H1 (cell line): ENCODE data around the gene COX7A1. TPM values are rescaled to one million over a fixed set of nuclear protein-coding genes. Genes with fewer than 3 reads are reported as not detected.

ENCODE experiments used
- CTCF ChIA-PET: fragments of 300-600 bp; sonication (Branson Sonifier 250); formaldehyde crosslinking; loops from one replicate; lab custom pipeline; 2021; ENCODE audit not compliant: partially characterized antibody; lab: Charles Lee
- POLR2A ChIA-PET: fragments of 300-600 bp; sonication (Branson Sonifier 250); formaldehyde crosslinking; loops from one replicate; lab custom pipeline; 2021; ENCODE audit warnings: inconsistent platforms; ENCODE audit not compliant: partially characterized antibody; lab: Charles Lee
- DNase-seq, 2 experiments: peaks; one replicate each; pipeline versions ENCODE4 v3.0.0 to v3.0.0-alpha.2; 2010 to 2022; ENCODE audit warnings: low spot score in 2 of 2, low read depth in 1 of 2, mixed read lengths in 1 of 2
- FAIRE-seq: peaks from 2 replicates; lab custom pipeline; 2011; peaks lifted over from hg19 to GRCh38; lab: Jason Lieb, UNC
- H2AFZ ChIP-seq: 2 replicates; pipeline ENCODE4 v1.8.1; 2012; ENCODE audit warnings: low read length, inconsistent platforms
- H2AK5ac ChIP-seq: 2 replicates; pipeline ENCODE4 v1.6.1; 2013; ENCODE audit warnings: low read depth, low read length
- H2BK120ac ChIP-seq: replicated peaks from 2 replicates; pipeline ENCODE3; 2013; ENCODE audit warnings: low read depth, low read length, inconsistent platforms
- H2BK12ac ChIP-seq: 2 replicates; pipeline ENCODE4 v1.6.1; 2013; ENCODE audit warnings: low read depth, low read length
- H2BK15ac ChIP-seq: 2 replicates; pipeline ENCODE4 v1.6.1; 2013; ENCODE audit warnings: low read length
- H2BK20ac ChIP-seq: 2 replicates; pipeline ENCODE4 v1.6.1; 2013; ENCODE audit warnings: low read length
- H2BK5ac ChIP-seq: 2 replicates; pipeline ENCODE4 v1.6.1; 2013; ENCODE audit warnings: low read depth, low read length
- H3K14ac ChIP-seq: 2 replicates; pipeline ENCODE4 v1.6.1; 2013; ENCODE audit warnings: inconsistent platforms; ENCODE audit not compliant: insufficient read length
- H3K18ac ChIP-seq: 2 replicates; pipeline ENCODE4 v1.6.1; 2013; ENCODE audit warnings: low read length; ENCODE audit errors: extremely low read depth
- H3K23ac ChIP-seq: 2 replicates; pipeline ENCODE4 v1.6.1; 2013; ENCODE audit warnings: inconsistent platforms; ENCODE audit not compliant: insufficient read length
- H3K23me2 ChIP-seq: 2 replicates; pipeline ENCODE4 v1.6.1; 2013; ENCODE audit warnings: low read depth, low read length
- H3K27ac ChIP-seq: 2 replicates; pipeline ENCODE4 v1.6.1; 2011; ENCODE audit warnings: low read depth, low read length, inconsistent platforms
- H3K27me3 ChIP-seq, 4 experiments: replicated peaks in 1 of 4; 1 replicate in 1 of 4; 2 replicates in 3 of 4; pipeline versions ENCODE4 v1.6.1 to v1.8.1; 2011 to 2013; ENCODE audit warnings: low read length in 3 of 4, mild to moderate bottlenecking in 3 of 4, inconsistent platforms in 2 of 4, mixed read lengths in 2 of 4, moderate library complexity in 1 of 4; ENCODE audit not compliant: control insufficient read depth in 3 of 4, insufficient read depth in 3 of 4; ENCODE audit errors: extremely low read depth in 1 of 4
- H3K36me3 ChIP-seq, 4 experiments: 2 replicates each; pipeline versions ENCODE4 v1.6.1 to v1.8.1; 2011 to 2013; ENCODE audit warnings: mild to moderate bottlenecking in 4 of 4, low read length in 3 of 4, moderate library complexity in 2 of 4, control low read depth in 1 of 4, inconsistent platforms in 1 of 4; ENCODE audit not compliant: insufficient read depth in 4 of 4, control insufficient read depth in 2 of 4
- H3K4ac ChIP-seq: replicated peaks from 2 replicates; pipeline ENCODE3; 2013; ENCODE audit warnings: low read length, low read depth, mixed read lengths, inconsistent platforms; ENCODE audit not compliant: insufficient read length
- H3K4me1 ChIP-seq, 4 experiments: replicated peaks in 1 of 4; 1 replicate in 1 of 4; 2 replicates in 3 of 4; pipeline versions ENCODE4 v1.6.1 to v1.8.1; 2011 to 2013; ENCODE audit warnings: low read length in 3 of 4, inconsistent platforms in 2 of 4, mixed read lengths in 1 of 4; ENCODE audit not compliant: insufficient read depth in 4 of 4, control insufficient read depth in 3 of 4
- H3K4me2 ChIP-seq, 2 experiments: 2 replicates each; pipeline versions ENCODE4 v1.6.1 to v1.8.1; 2011 to 2013; ENCODE audit warnings: low read depth in 2 of 2, low read length in 2 of 2, control low read depth in 1 of 2, inconsistent platforms in 1 of 2, mild to moderate bottlenecking in 1 of 2; ENCODE audit not compliant: insufficient read depth in 1 of 2
- H3K4me3 ChIP-seq, 4 experiments: fragments of 200-600, 300-600 bp in 1 of 4; sonication (generic), shearing (Covaris generic), sonication (Bioruptor Twin) in 1 of 4; 2 replicates each; pipeline versions ENCODE4 v1.5.1 to v1.8.1; 2011 to 2016; ENCODE audit warnings: low read length in 4 of 4, low read depth in 3 of 4, control low read depth in 2 of 4, inconsistent platforms in 2 of 4, mild to moderate bottlenecking in 2 of 4, mixed read lengths in 1 of 4, moderate library complexity in 1 of 4; ENCODE audit not compliant: insufficient read depth in 2 of 4; ENCODE audit errors: extremely low read depth in 1 of 4
- H3K56ac ChIP-seq: replicated peaks from 2 replicates; pipeline ENCODE3; 2013; ENCODE audit warnings: low read depth, mild to moderate bottlenecking, mixed read lengths, low read length, inconsistent platforms; ENCODE audit not compliant: insufficient read length
- H3K79me1 ChIP-seq: 2 replicates; pipeline ENCODE4 v1.6.1; 2013; ENCODE audit warnings: low read depth, low read length, control low read depth
- H3K79me2 ChIP-seq, 2 experiments: 2 replicates each; pipeline versions ENCODE4 v1.6.1 to v1.8.1; 2012 to 2013; ENCODE audit warnings: low read length in 2 of 2, mild to moderate bottlenecking in 2 of 2, inconsistent platforms in 1 of 2; ENCODE audit not compliant: insufficient read depth in 2 of 2, control insufficient read depth in 1 of 2
- H3K9ac ChIP-seq, 4 experiments: replicated peaks in 1 of 4; 1 replicate in 1 of 4; 2 replicates in 3 of 4; pipeline versions ENCODE4 v1.6.1 to v1.8.1; 2011 to 2013; ENCODE audit warnings: low read depth in 3 of 4, low read length in 3 of 4, control low read depth in 2 of 4, mild to moderate bottlenecking in 2 of 4, moderate library complexity in 2 of 4, inconsistent platforms in 1 of 4; ENCODE audit errors: extremely low read depth in 1 of 4
- H3K9me3 ChIP-seq, 2 experiments: 2 replicates each; pipeline versions ENCODE4 v1.6.1 to v1.8.1; 2012 to 2013; ENCODE audit warnings: mild to moderate bottlenecking in 2 of 2, moderate library complexity in 2 of 2, control low read depth in 1 of 2, inconsistent platforms in 1 of 2, low read depth in 1 of 2, low read length in 1 of 2, mixed read lengths in 1 of 2; ENCODE audit not compliant: insufficient read depth in 2 of 2
- H4K20me1 ChIP-seq, 2 experiments: replicated peaks in 1 of 2; 2 replicates each; pipeline versions ENCODE3 to v1.8.1; 2011 to 2013; ENCODE audit warnings: inconsistent platforms in 2 of 2, low read length in 2 of 2, mild to moderate bottlenecking in 1 of 2; ENCODE audit not compliant: insufficient read depth in 2 of 2, control insufficient read depth in 1 of 2
- H4K5ac ChIP-seq: 2 replicates; pipeline ENCODE4 v1.6.1; 2013; ENCODE audit warnings: low read length, low read depth, mixed read lengths, inconsistent platforms; ENCODE audit not compliant: insufficient read length
- H4K8ac ChIP-seq: 2 replicates; pipeline ENCODE4 v1.8.0; 2013; ENCODE audit warnings: mild to moderate bottlenecking, moderate library complexity, low read length, inconsistent platforms; ENCODE audit not compliant: insufficient read depth; ENCODE audit errors: extremely low read depth
- H4K91ac ChIP-seq: replicated peaks from 2 replicates; pipeline ENCODE3; 2013; ENCODE audit warnings: low read length, mixed read lengths, inconsistent platforms; ENCODE audit not compliant: insufficient read length
- CHD2 ChIP-seq: IDR thresholded peaks from 2 replicates; pipeline ENCODE4 v1.6.1; 2012; ENCODE audit warnings: low read length, improper control_type of control experiment
- EP300 ChIP-seq, 2 experiments: IDR thresholded peaks; 1 replicate in 1 of 2; 2 replicates in 1 of 2; pipeline ENCODE4 v1.6.1; 2011 to 2012; ENCODE audit warnings: low read depth in 2 of 2, low read length in 2 of 2, mild to moderate bottlenecking in 2 of 2, borderline replicate concordance in 1 of 2, inconsistent platforms in 1 of 2, moderate library complexity in 1 of 2
- KDM4A ChIP-seq: IDR thresholded peaks from one replicate; pipeline ENCODE4 v1.7.1; 2012; ENCODE audit warnings: low read depth, mild to moderate bottlenecking, moderate library complexity, low read length, inconsistent platforms; ENCODE audit not compliant: severe bottlenecking
- KDM5A ChIP-seq: fragments of 200-600 bp; IDR thresholded peaks from 2 replicates; pipeline ENCODE4 v1.7.1; 2012; ENCODE audit warnings: mild to moderate bottlenecking, low read length, inconsistent platforms, mixed read lengths
- NRF1 ChIP-seq: IDR thresholded peaks from 2 replicates; pipeline ENCODE4 v1.6.1; 2011; ENCODE audit warnings: mild to moderate bottlenecking, low read depth, low read length, improper control_type of control experiment
- RAD21 ChIP-seq, 2 experiments: IDR thresholded peaks in 1 of 2; conservative IDR thresholded peaks in 1 of 2; 2 replicates each; pipeline ENCODE4 v1.6.1; 2011; ENCODE audit warnings: low read depth in 2 of 2, low read length in 2 of 2, improper control_type of control experiment in 1 of 2, inconsistent platforms in 1 of 2, mild to moderate bottlenecking in 1 of 2, moderate library complexity in 1 of 2
- RXRA ChIP-seq: IDR thresholded peaks from 2 replicates; pipeline ENCODE4 v1.6.1; 2011; ENCODE audit warnings: low read depth, mild to moderate bottlenecking, low read length, moderate library complexity; ENCODE audit not compliant: insufficient read depth
- SIN3A ChIP-seq, 2 experiments: IDR thresholded peaks in 1 of 2; conservative IDR thresholded peaks in 1 of 2; 2 replicates each; pipeline ENCODE4 v1.6.1; 2011 to 2012; ENCODE audit warnings: low read length in 2 of 2, improper control_type of control experiment in 1 of 2, low read depth in 1 of 2, mild to moderate bottlenecking in 1 of 2
- SP2 ChIP-seq: IDR thresholded peaks from 2 replicates; pipeline ENCODE4 v1.6.1; 2012; ENCODE audit warnings: mild to moderate bottlenecking, low read length, inconsistent platforms
- SUZ12 ChIP-seq: fragments of 200-600 bp; sonication (generic); IDR thresholded peaks from 2 replicates; pipeline ENCODE4 v1.6.1; 2012; ENCODE audit warnings: mild to moderate bottlenecking, inconsistent platforms, low read length, moderate library complexity, mixed read lengths
- TAF7 ChIP-seq: optimal IDR thresholded peaks from 2 replicates; pipeline ENCODE3; 2011; ENCODE audit warnings: low read depth, mild to moderate bottlenecking, inconsistent platforms, low read length, moderate library complexity, borderline replicate concordance
- USF2 ChIP-seq: IDR thresholded peaks from 2 replicates; pipeline ENCODE4 v1.6.1; 2011; ENCODE audit warnings: low read length, improper control_type of control experiment
- WGBS, 2 experiments: shearing (Covaris generic) in 1 of 2; methylation state at CpG; one replicate each; pipeline versions ENCODE4 v1.1.6 to v1.1.7; 2013 to 2015; ENCODE audit warnings: low lambda C conversion rate in 2 of 2, mixed read lengths in 2 of 2, inconsistent platforms in 1 of 2, low coverage in 1 of 2, missing lambda C conversion rate in 1 of 2; ENCODE audit not compliant: insufficient replicate concordance in 2 of 2, insufficient coverage in 1 of 2, insufficient read length in 1 of 2; ENCODE audit errors: extremely low coverage in 1 of 2, missing lambda C conversion rate in 1 of 2; 5-methylcytosine and 5-hydroxymethylcytosine counted together
- polyA plus RNA-seq, 7 experiments: library from polyadenylated mRNA; depleted of rRNA in 3 of 7; stranded (reverse) in 5 of 7; unstranded in 2 of 7; fragments of >200 nt in 5 of 7; fragments of 200-250 nt in 2 of 7; gene quantifications; 1 replicate in 5 of 7; 2 replicates in 1 of 7; 4 replicates in 1 of 7; pipeline versions ENCODE4 v1.2.1 to v1.2.3, GENCODE V29; 2011 to 2013; ENCODE audit warnings: missing spikeins in 2 of 7, mixed read lengths in 2 of 7
- total RNA-seq: library from RNA; stranded (reverse); fragmentation: NEBNext Ultra II Directional; extraction: Animal tissue kit (Norgen Biotek cat#: 25700); gene quantifications from 2 replicates; pipeline ENCODE4 v1.2.1, GENCODE V29; 2021

The COX7A1 gene
- total and polyA plus RNA-seq, 2 of the 8 experiments (the other 6 are each of a cell fraction or from before 2014, with no cell fraction given), result 0.60 TPM

- H3K23ac ChIP-seq, result no peak overlapping the region
- 92% methylated on average over 2 of the region's 2 CpGs; no CpG with 5 or more reads in 1 of the 2 experiments for WGBS, 2 experiments
- no peak overlapping the region for H2BK12ac ChIP-seq
- FAIRE-seq, result no peak
- no peaks in the 10 kb centered on the region for H3K4me1 ChIP-seq
- no peak overlapping the region for H3K14ac ChIP-seq
- H3K23me2 ChIP-seq, result no peaks in the 10 kb centered on the region
- no peaks in the 10 kb centered on the region for H3K9me3 ChIP-seq
- no peaks in the 10 kb centered on the region for H4K20me1 ChIP-seq
- H4K5ac ChIP-seq, result no peak overlapping the region
- H3K9ac ChIP-seq, result no peak overlapping the region
- H3K4ac ChIP-seq, result no peak overlapping the region
- DNase-seq, result no peak
- CTCF ChIA-PET, result interaction anchor here (1.1 kb wide), 2 partner anchors 12 to 22 kb away, joined by 3 to 4 read pairs; no protein-coding TSS in a partner anchor
- no peak overlapping the region for H2BK5ac ChIP-seq
- H2BK20ac ChIP-seq, result no peak overlapping the region
- H2AK5ac ChIP-seq, result no peak overlapping the region
- no peak overlapping the region for H2BK15ac ChIP-seq
- POLR2A ChIA-PET, result interaction anchor here (2.1 kb wide), 1 partner anchor 19 kb away, joined by 8 read pairs; the partner anchor contains the start of genes ZNF146 and ZNF565
- no peak overlapping the region for H3K4me2 ChIP-seq
- no peaks in the 10 kb centered on the region for H3K79me2 ChIP-seq
- H4K8ac ChIP-seq, result no peak overlapping the region
- no peak overlapping the region for H3K27ac ChIP-seq
- no peak overlapping the region for H2BK120ac ChIP-seq
- H3K56ac ChIP-seq, result no peak overlapping the region
- no peaks in the 10 kb centered on the region for H3K79me1 ChIP-seq
- no peak for TF ChIP-seq USF2
- no peak for TF ChIP-seq KDM4A
- TF ChIP-seq NRF1, result no peak
- no peak for TF ChIP-seq SP2
- no peak for TF ChIP-seq SUZ12
- no peak for TF ChIP-seq KDM5A
- TF ChIP-seq RAD21 (IDR thresholded peaks at IDR 0.05 in 1 of 2, conservative IDR thresholded peaks at IDR 0.05 in 1 of 2; ENCODE audit: low read depth in 2 of 2, low read length in 2 of 2), result no peak
- TF ChIP-seq RXRA, result no peak
- no peak for TF ChIP-seq CHD2
- no peak for TF ChIP-seq EP300 (IDR thresholded peaks at IDR 0.05; ENCODE audit: borderline replicate concordance in 1 of 2, low read depth in 2 of 2, low read length in 2 of 2)
- no peak for TF ChIP-seq SIN3A (conservative IDR thresholded peaks at IDR 0.05 in 1 of 2, IDR thresholded peaks at IDR 0.05 in 1 of 2; ENCODE audit: low read depth in 1 of 2, low read length in 2 of 2)
- no peak for TF ChIP-seq TAF7
- no peaks in the 10 kb centered on the region for H3K36me3 ChIP-seq
- no peak overlapping the region for H3K4me3 ChIP-seq
- no peak overlapping the region for H3K18ac ChIP-seq
- no peak overlapping the region for H2AFZ ChIP-seq
- no peaks in the 10 kb centered on the region for H3K27me3 ChIP-seq
- no peak overlapping the region for H4K91ac ChIP-seq
Measured at GRCh38 chr19:36196249-36196648, 44.0 kb upstream of the COX7A1 start.
